HG02623 (cell line): ENCODE data around the gene TBC1D14.
A peak's percentile ranks its signal among the peaks of the same experiment; 100 is the strongest.

Source experiments
- ATAC-seq: cut with Tn5 transposase; IDR thresholded peaks from one replicate; pipeline ENCODE4 v1.9.1; 2021; ENCODE audit warnings: moderate library complexity; ENCODE audit not compliant: unreplicated experiment

TBC1D14 gene

DNA sequence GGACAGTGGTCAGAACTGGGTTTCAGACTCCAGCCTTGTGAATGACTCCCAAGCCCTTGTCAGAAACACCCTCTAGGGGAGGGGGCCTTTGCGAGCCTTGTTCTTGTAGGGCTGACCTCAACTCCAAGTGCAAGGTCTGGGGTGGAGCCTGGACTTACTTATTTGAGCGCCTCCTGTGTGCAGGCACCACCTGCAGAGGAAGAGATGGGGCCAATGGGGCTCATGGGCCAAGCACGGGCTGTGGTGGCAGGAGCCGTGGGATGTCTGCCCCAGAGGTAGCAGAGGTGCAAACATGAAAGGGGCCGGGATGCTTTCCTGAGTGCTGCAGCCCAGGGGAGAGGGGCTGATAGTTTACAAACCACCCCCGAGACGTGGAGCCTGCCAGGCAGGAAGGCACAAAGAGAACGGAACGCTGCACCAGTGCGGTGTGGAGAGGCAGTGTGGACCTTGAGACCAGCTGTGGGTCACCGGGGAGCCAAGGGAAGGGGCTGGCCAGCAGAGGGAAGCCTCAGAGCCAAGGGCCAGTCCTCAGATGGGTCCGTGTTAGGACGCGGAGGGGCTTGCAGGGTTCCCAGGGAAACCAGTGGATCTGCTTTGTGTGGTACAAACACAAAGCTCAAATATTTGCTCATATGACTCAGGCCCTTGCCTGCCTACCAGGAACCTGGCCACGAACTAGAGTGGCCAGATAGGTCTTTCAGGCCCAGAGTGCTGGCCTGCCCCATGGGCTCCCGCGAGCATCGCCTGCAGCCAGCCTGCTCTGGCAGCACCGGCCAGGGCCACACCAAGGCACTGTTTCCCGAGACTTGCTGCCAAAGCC is 124.8 kb downstream of the TBC1D14 start:
- ATAC-seq = no peak

DNA sequence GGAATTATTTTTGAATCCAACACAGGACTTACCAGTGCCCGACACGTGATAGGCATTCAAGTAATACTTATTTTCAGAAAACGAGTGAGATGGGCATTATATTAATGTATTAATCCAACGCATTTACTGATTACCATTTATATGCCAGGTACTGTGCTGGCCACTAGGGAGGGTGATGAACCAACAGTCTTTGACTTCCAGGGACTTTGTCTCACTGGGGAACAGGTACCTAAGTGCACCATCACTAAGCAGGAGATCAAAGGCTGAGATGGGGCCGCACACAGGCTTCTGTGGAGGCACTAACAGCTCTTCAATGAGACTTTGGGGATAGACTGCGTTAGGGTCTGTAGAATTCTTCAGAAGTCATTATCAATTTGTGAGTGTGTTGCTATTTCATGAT is 127.8 kb downstream of the TBC1D14 start:
- no peak for ATAC-seq

DNA sequence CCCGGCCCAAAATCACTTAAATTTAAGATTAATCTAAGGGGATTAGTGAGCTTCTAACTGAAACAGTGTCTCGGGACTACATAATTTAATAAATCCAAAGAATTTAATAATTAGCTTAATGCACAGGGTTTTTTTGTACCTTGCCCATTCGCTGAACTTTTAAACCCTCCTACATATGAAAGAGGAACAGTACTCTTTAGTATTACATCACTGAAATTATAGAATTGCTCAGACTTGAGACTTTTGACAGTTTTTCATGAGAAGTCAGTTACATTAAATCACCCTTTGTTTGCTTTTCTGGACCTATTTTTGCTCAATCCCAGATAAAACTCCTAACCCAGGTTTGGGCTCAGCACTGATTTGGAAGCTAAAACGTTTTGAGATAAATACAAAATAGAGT is 131.1 kb downstream of the TBC1D14 start:
- ATAC-seq = no peak

DNA sequence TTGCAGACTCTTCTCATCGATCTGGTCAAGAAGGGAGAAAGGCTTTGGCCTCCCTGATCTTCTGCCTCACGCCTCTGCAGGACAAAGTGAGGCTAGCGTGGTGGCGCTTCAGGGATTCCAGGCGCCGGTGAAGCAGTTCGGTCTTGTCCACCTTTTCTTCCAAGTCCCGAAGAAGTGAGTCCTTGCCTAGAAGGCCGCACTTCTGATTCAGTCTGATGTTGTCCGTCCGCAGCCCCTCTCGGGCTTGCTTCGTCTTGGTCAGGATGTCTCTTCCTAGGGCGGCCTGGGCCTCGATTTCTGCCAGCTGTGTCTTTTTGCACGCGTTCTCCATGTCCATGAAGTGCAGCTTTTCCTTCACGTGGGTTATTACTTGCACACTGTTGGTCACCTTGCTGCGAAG is 131.6 kb downstream of the TBC1D14 start:
- ATAC-seq = no peak

DNA sequence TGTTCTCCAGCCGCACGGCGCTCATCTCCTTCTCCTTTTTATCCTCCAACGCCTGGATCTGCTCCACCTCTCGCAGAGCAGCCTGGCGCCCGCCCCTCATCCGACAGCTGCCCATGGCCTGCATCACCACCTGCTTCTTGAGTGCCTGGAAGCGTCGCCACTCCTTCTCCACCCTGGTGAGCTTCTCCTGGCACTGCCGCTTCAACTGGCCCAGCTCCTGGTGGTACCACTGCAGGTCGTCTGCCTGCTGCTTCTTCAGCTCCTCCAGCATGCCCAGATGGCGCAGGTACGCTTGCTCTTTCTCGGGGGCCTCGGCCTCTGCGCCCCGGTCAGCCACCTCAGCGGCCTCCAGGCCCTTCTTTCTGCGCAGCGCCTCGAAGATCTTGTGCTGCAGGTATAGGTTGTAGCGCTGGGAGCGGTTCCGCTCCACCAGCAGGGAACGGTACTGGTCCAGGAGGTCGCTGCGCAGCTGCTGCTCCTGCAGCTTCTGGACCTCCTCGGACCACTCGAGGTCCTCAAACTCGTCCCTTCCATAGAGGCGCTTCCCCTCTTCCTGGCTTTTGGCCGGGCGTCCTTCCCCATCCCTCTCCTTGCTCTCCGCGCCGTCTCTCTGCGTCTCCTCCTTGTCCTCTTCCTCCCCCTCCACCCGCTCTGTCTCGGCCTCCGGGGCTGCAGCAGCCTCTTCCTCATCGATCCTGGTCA is 132.3 kb downstream of the TBC1D14 start:
- no peak for ATAC-seq

DNA sequence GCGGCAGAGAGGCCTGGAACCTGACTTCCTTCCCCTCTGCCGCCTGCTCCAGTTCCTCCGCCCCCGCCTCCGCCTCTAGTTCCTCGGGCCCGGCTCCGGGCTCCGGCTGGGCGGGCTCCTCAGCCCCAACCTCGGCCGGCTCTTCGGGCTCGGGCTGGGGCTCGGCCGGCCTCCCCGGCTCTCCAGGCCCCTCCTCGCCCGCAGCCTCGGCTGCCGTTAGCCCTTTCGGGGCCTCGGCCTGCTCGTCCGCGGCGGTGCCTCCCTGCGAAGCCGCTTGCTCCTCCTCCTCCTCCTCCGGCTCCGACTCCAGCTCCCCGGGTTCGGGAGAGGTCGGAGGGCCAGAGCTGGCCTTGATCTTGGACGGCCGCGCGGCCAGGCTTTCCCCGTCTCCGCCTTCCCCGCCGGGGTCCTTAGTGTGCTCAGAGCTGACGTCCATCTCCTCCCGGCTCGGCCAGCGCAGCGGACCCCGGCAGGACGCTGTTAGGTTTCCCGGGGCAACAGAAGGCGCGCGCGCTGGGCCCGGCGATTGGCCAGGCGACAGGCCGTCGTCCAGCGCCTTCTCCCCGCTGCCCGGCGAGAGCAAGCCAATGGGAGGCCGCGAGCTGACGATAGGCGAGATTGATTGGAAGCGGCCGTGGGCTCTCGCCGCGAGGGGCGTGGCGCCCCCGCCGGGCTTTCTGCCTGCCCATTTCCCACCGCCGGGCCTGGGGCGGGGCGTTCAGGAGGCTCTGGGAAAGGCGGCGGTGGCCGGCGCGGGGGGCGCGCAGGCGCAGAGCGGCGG is 133.1 kb downstream of the TBC1D14 start:
- ATAC-seq = peak; percentile 81

DNA sequence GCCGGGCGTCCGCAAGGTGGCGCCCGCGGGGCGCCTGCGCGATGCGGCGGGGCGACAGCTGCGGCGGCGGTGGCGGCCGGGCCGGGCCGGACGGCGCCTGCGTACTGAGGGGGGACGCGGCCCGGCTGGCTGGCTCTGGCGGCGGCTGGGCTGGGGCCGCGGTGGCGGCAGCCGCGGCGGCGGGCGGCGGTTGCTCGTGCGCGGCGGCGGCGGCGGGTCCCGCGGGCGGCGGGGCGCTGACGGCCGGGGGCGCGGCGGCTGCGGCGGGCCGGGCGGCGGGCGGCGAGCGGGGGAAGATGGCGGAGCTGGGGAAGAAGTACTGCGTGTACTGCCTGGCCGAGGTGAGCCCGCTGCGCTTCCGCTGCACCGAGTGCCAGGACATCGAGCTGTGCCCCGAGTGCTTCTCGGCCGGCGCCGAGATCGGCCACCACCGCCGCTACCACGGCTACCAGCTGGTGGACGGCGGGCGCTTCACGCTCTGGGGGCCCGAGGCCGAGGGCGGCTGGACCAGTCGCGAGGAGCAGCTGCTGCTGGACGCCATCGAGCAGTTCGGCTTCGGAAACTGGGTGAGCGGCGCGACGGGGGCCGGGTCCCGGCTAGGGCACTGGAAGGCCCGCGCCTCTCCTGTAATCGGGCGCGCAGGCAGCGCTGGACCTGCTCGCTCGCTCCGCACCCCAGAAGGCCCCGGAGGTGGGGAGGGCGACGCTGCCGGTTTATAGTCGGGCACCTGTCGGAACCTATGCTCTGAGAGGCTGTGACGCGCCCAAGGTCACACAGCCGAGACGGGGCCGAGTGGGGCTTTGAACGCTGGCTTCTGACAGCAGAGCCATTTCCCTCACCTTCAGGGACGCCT is 133.9 kb downstream of the TBC1D14 start, which contains the start of gene TADA2B:
TADA2B (plus strand) TSS at position 89 of the 853 bp plus-strand sequence; CDS start at position 297, 208 bp downstream.
- peak; percentile 21 for ATAC-seq

DNA sequence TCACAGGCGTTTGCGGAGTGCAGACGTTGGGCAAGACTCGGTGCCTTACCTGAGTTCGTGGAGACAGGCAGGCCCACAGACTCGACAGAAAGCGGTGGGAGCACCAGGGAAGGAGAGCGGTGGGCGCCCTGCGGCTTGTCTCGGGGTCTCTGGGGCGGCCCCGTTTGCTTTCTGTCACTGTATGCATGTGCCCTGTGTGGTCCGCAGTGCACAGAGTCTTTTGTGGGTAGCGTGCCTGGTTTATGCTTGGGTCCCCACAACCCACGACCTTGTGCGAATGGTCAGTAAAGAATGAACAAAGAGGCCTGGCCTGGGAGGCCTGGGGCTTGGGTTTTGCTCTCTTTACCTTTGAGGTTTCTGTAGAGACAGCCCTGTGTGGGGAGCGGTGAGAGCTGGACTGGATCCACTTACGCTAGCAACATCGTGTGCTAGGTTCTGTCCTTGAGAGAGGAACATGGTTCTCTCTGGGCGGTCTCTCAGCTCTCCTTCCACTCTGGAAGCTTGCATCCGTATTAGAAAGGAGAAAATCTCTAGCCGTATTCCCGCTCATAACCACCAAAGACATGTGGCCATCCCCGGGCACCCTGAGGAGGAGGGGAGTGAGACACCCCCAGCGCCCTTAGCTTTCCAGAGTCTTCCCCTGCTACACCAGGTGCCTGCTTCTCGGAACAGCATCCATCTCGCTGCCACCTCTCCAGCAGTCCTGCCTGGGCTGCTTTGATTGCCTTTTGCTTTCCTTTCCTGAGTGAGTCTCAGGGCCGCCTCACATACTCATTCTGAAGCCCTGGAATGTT is 134.7 kb downstream of the TBC1D14 start:
- ATAC-seq = no peak

DNA sequence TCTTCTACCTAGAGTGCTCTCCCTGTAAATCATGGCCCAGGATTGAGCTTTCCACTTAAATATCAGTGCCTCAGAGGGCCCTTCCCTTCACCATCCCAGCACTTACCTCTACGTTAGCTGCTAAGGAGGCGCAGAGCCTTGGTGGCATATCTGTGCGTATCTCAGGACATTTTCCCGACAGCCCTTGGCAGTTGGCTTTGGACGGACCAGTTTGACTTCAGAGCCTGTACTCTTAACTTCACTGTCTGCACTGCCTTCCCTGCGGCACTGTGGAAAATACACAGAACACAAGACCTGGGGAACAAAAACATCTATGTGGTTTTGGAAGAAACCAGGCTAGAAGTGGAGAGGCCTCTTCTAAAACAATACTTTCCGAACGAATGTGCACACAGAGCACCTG is 135.9 kb downstream of the TBC1D14 start:
- no peak for ATAC-seq

DNA sequence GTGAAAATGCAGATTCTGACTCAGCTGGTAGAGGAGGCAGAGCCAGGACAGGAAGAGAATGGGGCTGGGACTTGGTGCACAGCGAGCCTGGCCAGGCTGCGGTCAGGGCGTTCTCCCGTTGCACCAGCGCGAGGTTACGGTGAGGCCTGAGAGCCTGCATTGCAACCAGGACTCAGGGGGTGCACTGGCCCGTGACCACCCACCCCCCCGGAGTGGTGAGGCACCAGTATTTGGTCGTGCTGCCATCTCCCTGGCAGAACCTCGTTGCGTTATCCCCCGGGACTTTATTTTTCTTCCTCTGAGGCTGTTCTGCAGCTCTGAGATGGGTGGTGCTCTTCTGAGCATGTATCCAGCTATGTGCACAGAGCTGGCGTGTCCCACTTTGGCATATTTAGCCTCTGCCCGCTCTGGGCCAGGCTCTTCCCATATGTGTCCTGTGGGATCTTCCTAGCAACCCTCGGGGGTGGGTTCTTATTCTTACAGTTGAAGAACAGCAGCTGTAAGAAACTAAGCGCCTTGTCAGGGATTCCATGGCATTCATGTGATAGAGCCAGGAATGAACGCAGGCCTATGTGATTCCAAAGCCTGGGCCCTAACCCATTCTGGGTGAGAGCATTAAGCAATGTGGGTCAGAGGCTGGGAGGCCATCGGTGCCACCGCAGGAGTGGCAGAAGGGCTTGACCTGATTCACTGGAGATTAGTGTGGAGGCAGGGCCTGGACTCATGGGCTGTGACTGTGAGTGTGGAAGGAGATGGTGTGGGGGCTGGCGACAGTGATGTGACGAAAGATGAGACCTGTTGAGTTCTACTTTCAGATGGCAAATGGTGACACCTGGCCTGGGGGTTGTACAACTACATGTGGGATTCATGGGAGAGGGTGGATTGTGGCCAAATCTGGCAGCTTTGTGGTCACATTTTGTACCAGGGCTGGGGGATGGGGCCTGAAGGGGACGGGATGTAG is 136.6 kb downstream of the TBC1D14 start:
- no peak for ATAC-seq

DNA sequence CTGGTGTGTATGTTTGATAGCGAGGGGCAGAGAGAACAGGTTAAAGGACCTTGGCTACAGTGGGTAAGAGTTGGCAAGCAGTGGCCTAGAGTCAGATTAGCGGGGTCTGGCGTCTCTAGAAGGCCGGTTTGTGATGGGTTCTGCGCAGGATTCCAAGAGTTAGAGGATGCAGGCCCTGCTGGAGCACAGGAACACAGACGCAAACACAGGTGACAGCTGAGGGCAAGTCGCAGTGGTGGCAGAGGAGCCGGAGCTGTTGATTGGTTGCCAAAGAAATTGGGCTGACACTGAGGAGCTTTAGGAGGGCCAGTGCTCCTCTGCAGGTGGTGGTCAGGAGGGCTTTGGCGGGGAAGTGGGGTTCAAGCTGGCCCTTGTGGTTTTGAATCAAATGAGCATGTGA is 137.3 kb downstream of the TBC1D14 start:
- ATAC-seq = no peak

DNA sequence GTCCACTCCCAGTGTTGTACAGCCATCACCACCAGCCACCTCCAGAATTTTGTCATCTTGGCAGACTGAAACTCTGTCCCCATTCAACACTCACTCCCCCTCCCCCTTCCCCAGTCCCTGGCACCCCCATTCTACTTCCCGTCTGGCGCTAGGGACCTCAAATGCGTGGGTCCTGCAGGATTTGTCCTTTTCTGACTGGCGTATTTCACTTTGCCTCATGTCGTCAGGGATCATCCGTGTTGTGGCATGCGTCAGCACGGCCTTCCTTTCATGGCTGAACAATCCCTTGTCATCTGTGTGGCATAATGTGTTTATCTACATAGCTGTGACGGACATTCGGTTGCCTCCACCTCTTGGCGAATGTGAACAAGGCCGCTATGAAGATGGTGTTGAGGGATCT is 139.0 kb downstream of the TBC1D14 start:
- ATAC-seq = no peak

DNA sequence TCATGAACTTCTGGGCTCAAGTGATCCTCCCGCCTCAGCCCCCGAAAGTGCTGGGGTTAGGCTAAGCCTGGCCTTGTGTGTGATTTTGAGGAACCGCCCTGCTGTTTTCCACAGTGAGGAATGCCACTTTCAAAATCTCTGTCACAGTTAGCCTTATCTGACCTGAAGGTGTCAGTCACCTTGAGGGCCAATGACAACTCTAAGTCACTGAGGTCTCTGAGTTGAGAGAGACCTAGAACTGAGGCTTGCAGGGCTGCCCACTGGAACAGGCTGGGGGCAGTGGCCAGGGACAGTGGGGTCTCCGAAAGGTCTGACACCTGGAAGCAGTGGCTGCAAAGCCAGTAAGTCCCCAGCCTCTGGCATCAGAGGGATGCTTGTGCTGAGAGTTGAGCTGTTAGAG is 139.7 kb downstream of the TBC1D14 start:
- no peak for ATAC-seq

DNA sequence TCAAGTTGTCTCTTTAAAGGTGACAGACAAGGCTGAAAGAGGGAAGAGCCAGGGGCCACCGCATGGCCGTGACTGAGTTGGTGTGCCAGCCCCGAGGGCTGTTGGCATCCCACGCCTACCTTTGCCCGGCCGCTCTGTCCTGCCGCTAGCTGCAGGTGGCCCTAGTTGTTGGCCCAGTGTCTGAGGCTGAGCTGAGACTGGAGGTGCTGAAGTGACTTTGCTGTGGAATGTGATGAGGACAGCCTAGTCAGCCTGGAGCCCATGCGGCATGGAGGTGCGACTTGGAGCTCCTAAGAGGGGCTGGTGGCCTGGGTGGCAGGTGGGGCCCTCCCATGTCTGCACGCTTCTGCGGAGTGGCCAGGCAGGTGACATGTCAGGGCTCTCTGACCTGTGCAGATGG is 140.1 kb downstream of the TBC1D14 start:
- ATAC-seq = no peak

DNA sequence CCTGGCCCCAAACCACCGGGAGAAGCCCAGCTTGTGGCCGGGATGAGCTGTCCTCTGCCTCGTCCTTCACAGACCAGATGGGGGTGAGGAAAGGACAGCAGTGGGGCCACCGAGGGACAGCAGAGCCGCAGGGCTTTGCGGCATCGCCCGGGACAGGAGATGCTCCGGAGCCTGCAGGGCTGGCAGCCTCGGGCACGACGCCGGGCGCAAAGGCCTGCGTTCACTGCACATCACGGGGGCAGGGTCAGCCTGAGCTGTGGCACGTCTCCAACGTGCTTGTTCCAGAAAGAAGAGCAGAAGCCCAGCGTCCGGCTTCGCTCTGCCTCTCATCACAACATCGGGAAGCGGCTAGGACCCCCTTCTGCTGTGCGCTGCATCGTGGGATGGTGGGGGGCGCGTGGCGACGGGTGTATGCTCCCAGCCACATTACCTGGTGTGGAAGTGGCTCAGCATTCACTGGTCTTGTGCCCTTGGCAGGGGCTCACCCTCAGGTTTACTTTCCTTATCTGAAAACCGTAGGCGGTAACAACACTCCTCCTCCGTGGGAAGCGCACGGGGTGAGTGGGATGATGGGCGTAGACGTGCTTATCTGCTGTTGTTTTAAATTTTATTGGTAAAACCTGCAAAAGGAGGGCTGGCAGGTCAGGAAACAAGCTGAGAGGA is 141.0 kb downstream of the TBC1D14 start:
- ATAC-seq = no peak

DNA sequence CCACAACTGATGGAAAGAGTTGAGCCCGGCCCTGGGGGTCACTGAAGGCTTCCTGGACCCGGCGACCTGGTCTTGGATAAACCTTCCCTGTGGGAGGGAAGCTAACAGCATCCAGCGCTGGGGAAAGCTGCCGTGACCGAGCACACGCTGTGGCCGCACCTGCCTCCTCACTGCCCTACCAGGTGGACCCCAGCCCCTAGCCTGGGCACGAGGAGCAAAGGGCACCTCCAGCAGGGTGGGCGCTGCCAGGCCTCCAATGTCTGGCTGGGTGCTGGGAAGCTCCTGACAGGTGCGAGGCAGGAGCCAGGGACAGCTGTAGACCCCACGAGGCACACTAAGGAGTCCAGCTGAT is 141.5 kb downstream of the TBC1D14 start:
- ATAC-seq = no peak

DNA sequence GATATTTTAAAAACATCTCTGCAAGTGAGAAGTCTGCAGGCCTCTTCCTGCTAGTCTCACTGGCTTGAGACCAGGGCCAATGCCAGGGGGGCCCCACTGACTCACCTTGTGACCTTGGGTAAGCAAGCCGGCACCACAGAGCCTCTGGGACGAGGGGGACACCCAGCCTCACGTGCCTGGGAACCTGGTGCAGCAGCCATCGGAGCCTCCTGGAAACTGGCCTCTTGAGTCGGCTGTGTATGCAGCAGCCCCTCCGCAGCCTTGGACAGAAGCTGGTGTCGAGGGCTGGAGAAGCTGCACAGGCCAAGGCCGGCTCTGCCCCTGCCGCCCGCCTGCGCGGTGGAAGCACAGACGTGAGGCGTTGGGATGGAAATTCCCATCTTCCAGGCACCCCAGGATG is 142.3 kb downstream of the TBC1D14 start:
- no peak for ATAC-seq

DNA sequence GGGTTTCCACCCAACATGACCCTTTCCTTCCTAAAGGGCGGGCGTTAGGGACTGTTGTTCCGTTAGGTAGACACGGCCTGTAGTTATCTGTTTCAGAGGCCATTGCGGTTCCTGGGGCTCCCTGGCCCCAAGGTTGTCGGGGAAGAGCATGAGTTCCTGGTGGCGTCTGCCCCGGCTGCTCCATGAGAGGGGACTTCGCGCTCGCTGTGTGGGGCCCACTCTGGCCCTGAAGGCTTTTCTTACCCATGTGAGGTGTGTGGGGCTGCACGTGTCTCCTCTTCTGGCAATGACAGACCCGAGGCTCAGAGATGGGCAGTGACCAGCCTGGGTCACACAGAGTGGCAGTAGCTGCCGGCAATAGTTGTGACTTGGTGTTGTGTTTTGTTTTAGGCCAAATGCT is 142.7 kb downstream of the TBC1D14 start:
- ATAC-seq = no peak
